Measurements from ENCODE around the gene PDC. TPM values are rescaled to one million over a fixed set of nuclear protein-coding genes. Genes with fewer than 3 reads are reported as not detected.

Gene PDC
- total and polyA plus RNA-seq, 12 donors = not detected

DNA sequence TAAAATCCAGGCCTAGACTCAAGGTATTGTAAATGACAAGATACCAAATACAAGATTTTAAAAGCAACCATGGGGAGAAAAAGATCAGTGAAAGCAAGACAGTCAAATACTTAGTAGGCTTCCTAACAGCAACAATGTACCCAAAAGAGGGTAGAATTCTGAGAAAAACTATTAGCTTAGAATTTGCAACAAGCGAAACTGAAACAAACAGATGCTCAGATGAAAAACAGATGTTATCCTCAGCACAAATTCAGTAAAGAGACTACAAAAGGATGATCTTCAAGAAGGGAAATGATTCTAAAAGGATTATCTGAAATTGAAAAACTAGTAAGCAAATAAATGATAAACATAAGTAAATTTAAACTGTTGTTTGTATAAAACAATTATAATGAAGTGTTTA is 40.0 kb downstream of the PDC start:
- H3K4me3 ChIP-seq = no peak overlapping the region
- ATAC-seq = no peak
- WGBS, 2 donors = 75 to 76% methylated on average over 1 of the region's 1 CpG
- H3K4me1 ChIP-seq = peaks cover 0 to 8% (median 0%) of the 10 kb centered on the region in 9 donors
- H3K9me3 ChIP-seq = no peaks in the 10 kb centered on the region
- H3K27ac ChIP-seq = peak overlapping the region in 3 of 10 donors; percentile 36 to 65 (median 39)
- no peaks in the 10 kb centered on the region for H3K27me3 ChIP-seq
- H3K36me3 ChIP-seq = peaks cover 0 to 46% (median 16%) of the 10 kb centered on the region in 9 donors
- TF ChIP-seq, protein P1, sequence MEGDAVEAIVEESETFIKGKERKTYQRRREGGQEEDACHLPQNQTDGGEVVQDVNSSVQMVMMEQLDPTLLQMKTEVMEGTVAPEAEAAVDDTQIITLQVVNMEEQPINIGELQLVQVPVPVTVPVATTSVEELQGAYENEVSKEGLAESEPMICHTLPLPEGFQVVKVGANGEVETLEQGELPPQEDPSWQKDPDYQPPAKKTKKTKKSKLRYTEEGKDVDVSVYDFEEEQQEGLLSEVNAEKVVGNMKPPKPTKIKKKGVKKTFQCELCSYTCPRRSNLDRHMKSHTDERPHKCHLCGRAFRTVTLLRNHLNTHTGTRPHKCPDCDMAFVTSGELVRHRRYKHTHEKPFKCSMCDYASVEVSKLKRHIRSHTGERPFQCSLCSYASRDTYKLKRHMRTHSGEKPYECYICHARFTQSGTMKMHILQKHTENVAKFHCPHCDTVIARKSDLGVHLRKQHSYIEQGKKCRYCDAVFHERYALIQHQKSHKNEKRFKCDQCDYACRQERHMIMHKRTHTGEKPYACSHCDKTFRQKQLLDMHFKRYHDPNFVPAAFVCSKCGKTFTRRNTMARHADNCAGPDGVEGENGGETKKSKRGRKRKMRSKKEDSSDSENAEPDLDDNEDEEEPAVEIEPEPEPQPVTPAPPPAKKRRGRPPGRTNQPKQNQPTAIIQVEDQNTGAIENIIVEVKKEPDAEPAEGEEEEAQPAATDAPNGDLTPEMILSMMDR (IDR thresholded peaks at IDR 0.05) = no peak
- DNase-seq = no peak
- intact Hi-C loops (cut with DNase I) = no loop called here

GRCh38 chr1:186420311-186420710 is 40.6 kb downstream of the PDC start:
- Histone ChIP-seq H3K27ac (peak overlapping the region in 2 of 10 donors; percentile 21 to 65), H3K4me3 (no peak overlapping the region), H3K9me3 (no peaks in the 10 kb centered on the region), H3K27me3 (no peaks in the 10 kb centered on the region), H3K36me3 (peaks cover 0 to 52% (median 16%) of the 10 kb centered on the region in 9 donors), H3K4me1 (peaks cover 0 to 8% (median 0%) of the 10 kb centered on the region in 9 donors)
- no peak for ATAC-seq
- no peak for DNase-seq
- intact Hi-C loops (cut with DNase I) = no loop called here
- TF ChIP-seq, protein P1 (IDR thresholded peaks at IDR 0.05) = no peak

GRCh38 chr1:186418503-186418902 is 42.4 kb downstream of the PDC start:
- no peak overlapping the region for H3K27ac ChIP-seq
- intact Hi-C loops (cut with DNase I) = no loop called here
- H3K36me3 ChIP-seq = peaks cover 0 to 67% (median 16%) of the 10 kb centered on the region in 9 donors
- H3K4me1 ChIP-seq = peaks cover 0 to 4% (median 0%) of the 10 kb centered on the region in 9 donors
- WGBS, 2 donors = 85 to 89% methylated on average over 4 of the region's 4 CpGs
- ATAC-seq = no peak
- H3K9me3 ChIP-seq = no peaks in the 10 kb centered on the region
- no peaks in the 10 kb centered on the region for H3K27me3 ChIP-seq
- TF ChIP-seq, protein P1 (IDR thresholded peaks at IDR 0.05) = no peak
- no peak for DNase-seq
- no peak overlapping the region for H3K4me3 ChIP-seq

- Histone ChIP-seq H3K4me1 (no peaks in the 10 kb centered on the region), H3K9me3 (no peaks in the 10 kb centered on the region), H3K4me3 (no peak overlapping the region), H3K27ac (no peak overlapping the region), H3K36me3 (peaks cover 0 to 96% (median 15%) of the 10 kb centered on the region in 9 donors), H3K27me3 (no peaks in the 10 kb centered on the region)
- 96 to 98% methylated on average over 1 of the region's 1 CpG for WGBS, 2 donors
- ATAC-seq (no peak), DNase-seq (no peak)
- intact Hi-C loops (cut with DNase I) = loop anchor here in 1 of 10 donors (5.0 kb wide), 1 partner anchor 574 kb away; no protein-coding TSS in a partner anchor
- TF ChIP-seq, protein P1 (IDR thresholded peaks at IDR 0.05) = no peak
Observed at GRCh38 chr1:186413319-186413718, 47.6 kb downstream of the PDC start.
